Cortex of kidney (tissue), 1 donor: ENCODE measurements around the gene POP5.
"Not testable (repeated sequence)": the region's sequence is repeated elsewhere in the genome, so short reads cannot be mapped to it uniquely, and the experiment has no call there.

Source experiments
- DNase-seq: peaks from one replicate; lab custom pipeline; 2025; lab: John Stamatoyannopoulos, UW

Gene POP5

GRCh38 chr12:120580787-120581723 lies at the start of gene POP5:
POP5 (minus strand) TSS chr12:120581402; CDS start chr12:120581362, 40 bp downstream.
- peak; percentile 28 for DNase-seq

- no peak for DNase-seq
These were observed 49.1 kb upstream of the POP5 start for GRCh38 chr12:120630104-120630892.

GRCh38 chr12:120628919-120629318 lies 47.7 kb upstream of the POP5 start:
- no peak for DNase-seq

GRCh38 chr12:120625557-120626419 lies 44.6 kb upstream of the POP5 start:
- no peak for DNase-seq

GRCh38 chr12:120620624-120621023 lies 39.4 kb upstream of the POP5 start:
- DNase-seq: no peak

GRCh38 chr12:120618954-120619615 lies 37.9 kb upstream of the POP5 start:
- DNase-seq: no peak

GRCh38 chr12:120617767-120618166 lies 36.6 kb upstream of the POP5 start:
- not testable (repeated sequence) for DNase-seq

GRCh38 chr12:120617193-120617592 lies 36.0 kb upstream of the POP5 start:
- DNase-seq: not testable (repeated sequence)

GRCh38 chr12:120614848-120615247 lies 33.6 kb upstream of the POP5 start:
- DNase-seq: no peak

- DNase-seq: not testable (repeated sequence)
These were observed 30.3 kb upstream of the POP5 start for GRCh38 chr12:120611534-120611933.

- no peak for DNase-seq
These were observed 29.4 kb upstream of the POP5 start for GRCh38 chr12:120610560-120610959.

- DNase-seq: not testable (repeated sequence)
These were observed 21.2 kb upstream of the POP5 start for GRCh38 chr12:120602416-120602815.

- DNase-seq: no peak
These were observed 18.7 kb upstream of the POP5 start for GRCh38 chr12:120599672-120600552.

GRCh38 chr12:120598674-120599463 lies 17.7 kb upstream of the POP5 start:
- no peak for DNase-seq

GRCh38 chr12:120597861-120598260 lies 16.7 kb upstream of the POP5 start:
- DNase-seq: no peak

GRCh38 chr12:120596901-120597300 lies 15.7 kb upstream of the POP5 start:
- no peak for DNase-seq

- no peak for DNase-seq
These were observed 11.2 kb upstream of the POP5 start for GRCh38 chr12:120592121-120593049.

- no peak for DNase-seq
These were observed 9.7 kb upstream of the POP5 start for GRCh38 chr12:120590741-120591407.
